ENCODE data around the gene MRPS26.

DNA sequence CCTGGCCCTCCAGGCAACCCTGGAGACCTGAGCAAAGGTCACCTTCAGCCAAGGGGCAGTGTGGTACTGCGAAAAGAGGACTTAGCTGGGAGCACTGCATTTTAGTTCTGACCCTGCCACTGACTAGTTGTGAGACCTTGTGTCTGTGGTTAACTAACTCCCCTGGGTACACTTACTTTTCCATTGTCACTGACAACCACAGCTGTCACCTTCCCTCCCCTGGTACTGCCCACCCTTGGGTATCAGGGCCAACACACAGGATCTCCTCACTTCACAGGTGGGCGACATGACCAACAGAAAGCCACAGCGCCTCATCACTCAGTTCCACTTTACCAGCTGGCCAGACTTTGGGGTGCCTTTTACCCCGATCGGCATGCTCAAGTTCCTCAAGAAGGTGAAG lies 24.1 kb upstream of the MRPS26 start:
- TF ChIP-seq, protein P1, sequence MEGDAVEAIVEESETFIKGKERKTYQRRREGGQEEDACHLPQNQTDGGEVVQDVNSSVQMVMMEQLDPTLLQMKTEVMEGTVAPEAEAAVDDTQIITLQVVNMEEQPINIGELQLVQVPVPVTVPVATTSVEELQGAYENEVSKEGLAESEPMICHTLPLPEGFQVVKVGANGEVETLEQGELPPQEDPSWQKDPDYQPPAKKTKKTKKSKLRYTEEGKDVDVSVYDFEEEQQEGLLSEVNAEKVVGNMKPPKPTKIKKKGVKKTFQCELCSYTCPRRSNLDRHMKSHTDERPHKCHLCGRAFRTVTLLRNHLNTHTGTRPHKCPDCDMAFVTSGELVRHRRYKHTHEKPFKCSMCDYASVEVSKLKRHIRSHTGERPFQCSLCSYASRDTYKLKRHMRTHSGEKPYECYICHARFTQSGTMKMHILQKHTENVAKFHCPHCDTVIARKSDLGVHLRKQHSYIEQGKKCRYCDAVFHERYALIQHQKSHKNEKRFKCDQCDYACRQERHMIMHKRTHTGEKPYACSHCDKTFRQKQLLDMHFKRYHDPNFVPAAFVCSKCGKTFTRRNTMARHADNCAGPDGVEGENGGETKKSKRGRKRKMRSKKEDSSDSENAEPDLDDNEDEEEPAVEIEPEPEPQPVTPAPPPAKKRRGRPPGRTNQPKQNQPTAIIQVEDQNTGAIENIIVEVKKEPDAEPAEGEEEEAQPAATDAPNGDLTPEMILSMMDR (IDR thresholded peaks at IDR 0.05), result no peak
- no peak for TF ChIP-seq POLR2A (IDR thresholded peaks at IDR 0.05)
